GM18870 (cell line): Measurements from ENCODE around the gene SHH.

Source experiments
- ATAC-seq: cut with Tn5 transposase; IDR thresholded peaks from one replicate; pipeline ENCODE4 v1.9.1; 2021; ENCODE audit warnings: moderate library complexity; ENCODE audit not compliant: unreplicated experiment

The SHH gene

DNA sequence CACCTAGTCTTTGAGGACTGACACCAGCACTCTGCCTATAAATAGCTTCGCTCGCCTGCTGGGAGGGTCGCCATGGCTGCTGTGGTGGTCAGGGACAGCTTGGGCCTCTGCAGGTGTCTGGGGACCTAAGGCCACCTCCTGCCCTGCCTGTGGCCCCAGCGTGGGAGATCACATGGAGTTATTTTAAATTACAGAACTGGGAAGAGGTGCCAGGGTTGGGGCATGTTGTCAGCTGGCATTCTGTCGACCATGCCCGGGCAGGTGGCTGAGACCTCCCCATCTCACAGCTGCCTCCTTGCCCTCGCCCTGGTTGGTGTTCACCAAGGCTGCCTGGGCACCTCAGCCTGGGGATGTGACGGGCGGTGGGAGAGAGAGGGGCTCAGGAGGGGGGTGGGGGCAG is 18.1 kb downstream of the SHH start:
- no peak for ATAC-seq

DNA sequence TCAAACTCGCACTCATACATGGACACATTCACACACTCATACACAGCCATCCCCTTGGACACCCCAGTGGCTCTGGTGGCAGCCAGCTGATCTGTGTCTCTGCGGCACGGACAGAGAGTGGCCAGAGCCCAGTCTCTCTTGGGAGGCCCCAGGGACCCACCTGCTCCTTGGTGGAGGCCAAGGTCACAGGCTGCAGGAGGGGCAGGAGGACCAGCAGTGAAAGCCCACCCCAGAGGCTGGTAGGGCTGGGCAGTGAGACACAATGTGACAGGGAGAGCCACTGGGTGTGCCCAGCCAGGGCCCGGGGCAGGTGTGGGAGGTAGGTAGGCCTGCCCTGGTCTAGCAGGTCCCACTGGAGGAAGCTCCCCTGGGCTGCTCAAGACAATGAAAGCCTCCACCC is 18.5 kb downstream of the SHH start:
- ATAC-seq, result no peak

DNA sequence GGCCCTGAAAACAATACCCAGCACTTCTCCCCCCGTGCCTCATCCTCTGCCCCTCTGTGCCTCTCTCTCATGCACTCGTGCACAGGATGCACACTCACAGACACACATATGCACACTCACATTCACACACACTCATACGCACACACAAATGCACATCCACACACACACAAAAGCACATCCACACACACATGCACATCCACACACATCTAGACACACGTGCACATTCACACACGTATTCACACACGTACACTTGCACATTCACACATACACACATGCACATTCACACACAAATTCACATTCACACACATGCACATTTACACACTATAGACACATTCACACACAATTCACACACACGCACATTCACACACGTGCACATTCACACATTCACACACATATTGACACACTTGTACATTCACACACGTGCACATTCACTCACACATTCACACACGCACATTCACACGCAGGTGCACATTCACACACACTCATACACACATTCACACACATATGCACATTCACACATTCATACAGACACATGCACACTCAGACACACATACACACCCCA is 19.2 kb downstream of the SHH start:
- no peak for ATAC-seq

DNA sequence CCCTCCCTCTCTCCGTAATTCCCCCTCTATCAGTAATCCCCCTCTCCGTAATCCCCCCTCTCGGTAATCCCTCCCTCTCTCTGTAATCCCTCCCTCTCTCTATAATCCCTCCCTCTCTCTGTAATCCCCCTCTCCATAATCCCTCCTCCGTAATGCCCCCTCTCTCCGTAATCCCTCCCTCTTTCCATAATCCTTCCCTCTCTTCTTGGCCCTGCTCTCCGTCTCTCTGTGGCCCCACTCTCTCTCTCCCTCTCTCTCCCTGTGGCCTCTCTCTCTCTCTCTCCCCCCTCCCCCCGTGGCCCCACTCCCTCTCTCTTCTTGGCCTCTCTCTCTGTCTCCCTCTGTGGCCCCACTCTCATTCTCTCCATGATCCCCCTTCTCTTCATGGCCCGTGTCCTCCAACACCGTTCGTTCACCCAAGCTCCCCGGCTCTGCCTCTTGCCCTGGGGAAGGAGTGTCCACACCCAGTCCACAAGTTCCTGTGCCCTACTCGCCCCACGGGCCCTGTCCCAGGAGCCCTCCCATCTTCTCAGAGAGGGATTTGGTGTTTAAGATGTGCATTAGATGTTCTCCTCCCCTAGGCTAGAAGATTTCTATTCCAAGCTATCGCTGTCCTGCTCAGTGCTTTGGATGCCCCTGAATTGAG is 19.8 kb downstream of the SHH start:
- ATAC-seq, result no peak

DNA sequence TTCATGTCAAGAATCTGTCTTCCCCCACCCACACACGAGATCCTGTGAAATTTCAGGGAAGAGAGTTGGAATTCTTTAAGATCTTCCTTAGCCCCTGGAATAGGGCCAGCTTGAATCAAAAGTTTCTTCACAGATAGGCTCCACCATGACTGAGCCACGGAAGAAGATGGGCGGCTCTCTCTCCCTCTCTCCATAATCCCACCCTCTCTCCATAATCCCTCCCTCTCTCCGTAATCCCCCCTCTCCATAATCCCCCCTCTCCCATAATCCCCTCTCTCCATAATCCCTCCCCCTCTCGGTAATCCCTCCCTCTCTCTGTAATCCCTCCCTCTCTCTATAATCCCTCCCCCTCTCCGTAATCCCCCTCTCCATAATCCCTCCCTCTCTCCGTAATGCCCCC is 20.4 kb downstream of the SHH start:
- no peak for ATAC-seq

DNA sequence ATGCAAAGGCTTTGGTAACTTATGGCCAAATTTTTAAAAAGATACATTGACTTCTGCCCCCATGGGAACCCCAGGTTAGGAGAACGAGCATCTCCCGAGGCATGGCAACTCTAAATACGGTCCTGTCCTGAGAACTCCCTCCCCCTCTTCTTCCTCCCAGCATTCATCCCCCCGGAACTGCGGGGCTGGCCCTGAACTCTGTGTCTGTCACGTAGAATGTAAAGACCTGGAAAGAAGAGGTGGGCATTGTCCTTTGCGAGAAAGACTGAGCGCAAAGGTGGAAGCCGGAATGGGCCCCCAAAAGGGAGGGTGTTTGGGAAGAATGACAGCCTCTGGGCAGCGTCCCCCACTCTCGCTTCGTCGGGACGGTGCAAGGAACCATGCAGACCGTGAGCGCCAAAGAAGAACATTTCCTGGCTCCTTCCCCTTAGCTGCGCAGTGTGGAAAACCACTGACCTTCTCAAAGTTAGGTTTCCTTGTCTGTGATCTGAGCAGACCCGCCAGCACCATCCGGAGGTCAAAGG is 21.0 kb downstream of the SHH start:
- ATAC-seq, result no peak

DNA sequence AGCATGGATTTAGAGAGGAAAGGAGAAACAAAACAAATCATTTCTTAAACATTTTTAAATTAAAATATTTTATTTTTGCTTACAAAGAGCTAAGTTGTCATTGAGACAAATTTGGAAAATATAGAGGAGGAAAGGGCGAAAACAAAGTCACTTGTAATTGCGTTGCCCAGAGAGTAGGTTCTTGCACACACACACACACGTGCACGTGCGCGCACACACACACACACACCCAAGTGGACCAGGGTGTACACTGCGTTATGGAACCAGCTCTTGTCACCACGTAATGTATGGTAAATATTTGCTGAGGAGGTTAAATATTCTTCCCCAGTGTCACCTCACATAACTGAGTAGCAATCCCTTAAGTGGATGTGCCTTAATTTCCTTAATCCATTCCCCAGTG is 21.6 kb downstream of the SHH start:
- ATAC-seq, result no peak

DNA sequence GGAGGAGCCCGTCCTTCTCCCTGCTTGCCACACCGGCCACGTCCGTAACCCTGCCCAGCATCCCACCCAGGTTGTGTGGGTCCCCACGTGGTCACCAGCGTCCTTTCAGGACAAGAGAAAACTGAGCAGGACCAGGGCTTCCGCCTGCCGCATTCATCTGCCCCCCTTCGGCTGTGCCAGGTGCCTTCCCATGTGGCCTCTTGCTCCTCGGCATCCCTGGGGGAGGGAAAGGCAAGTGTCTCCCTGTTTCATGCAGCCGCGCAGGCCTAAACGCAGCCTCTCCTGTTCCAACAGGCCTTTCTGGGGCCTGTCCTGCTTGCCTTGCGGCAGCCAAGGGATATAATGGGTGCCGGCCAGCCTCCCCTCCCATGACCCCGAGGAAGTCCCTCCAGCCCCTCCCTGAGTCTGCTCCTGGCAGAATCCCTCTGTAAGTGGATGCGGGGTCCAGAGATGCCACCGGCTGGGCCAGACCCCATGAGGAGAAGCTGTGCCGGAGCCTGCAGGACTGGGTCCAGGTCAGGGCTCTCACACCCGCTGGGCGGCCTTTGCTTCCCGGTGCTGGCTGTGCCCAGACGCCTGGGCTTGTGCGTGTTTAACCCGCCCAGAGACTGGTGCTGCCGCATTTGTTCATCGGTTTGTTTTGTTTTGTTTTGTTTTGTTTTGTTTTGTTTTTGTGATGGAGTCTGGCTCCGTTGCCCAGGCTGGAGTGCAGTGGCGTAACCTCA is 23.1 kb downstream of the SHH start:
- ATAC-seq, result no peak

DNA sequence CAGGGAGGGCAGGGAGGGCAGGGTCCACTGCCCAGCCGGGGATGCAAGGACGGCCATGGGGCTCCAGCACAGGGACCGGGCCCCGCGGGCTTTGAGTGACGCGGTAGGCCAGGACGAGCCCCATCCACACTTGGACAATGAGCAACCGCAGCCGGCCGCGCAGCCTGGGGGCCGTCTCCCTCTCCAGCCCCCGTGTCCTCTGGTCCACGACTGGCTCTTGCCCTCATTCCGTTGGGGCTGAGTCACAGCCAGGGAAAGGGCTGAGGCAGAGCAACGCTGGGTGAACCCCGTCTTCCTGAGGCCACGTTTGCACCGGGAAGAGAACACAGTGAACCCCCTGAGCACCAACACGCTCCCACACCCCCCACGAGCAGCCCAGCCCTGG is 23.7 kb downstream of the SHH start:
- ATAC-seq, result no peak

DNA sequence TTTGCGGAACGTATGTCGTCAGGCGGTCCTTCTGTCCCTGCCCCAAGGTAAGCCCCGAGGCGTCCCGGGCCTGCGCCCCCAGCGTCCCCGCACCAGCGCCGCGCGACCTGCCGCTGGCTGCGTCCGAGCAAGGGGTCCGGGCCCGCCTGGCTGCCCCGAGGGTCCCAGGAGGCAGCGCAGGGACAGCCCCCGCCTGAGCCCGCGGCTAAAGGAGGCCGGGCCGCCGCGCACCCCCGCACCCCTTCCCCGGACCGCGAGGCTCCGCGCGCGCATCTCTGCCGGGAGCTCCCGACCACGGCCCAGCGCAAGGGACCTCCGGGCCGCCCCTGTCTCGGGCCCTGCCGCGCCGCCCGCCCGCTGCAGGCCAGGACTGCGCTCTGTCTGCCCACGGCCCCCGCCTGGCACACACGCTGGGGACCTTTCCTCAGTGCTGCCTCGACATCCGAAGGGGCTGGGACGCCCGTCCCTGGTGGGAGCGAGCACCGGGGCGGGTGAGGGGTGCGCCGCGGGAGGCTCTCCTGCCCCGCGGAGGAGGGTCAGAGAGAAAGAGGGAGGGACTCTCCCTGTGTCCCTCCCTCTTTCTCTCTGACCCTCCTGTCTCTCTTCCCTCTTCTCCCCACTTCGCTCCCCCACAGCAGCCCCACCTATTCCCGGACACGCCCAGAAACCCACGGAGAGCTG is 25.0 kb downstream of the SHH start:
- no peak for ATAC-seq

DNA sequence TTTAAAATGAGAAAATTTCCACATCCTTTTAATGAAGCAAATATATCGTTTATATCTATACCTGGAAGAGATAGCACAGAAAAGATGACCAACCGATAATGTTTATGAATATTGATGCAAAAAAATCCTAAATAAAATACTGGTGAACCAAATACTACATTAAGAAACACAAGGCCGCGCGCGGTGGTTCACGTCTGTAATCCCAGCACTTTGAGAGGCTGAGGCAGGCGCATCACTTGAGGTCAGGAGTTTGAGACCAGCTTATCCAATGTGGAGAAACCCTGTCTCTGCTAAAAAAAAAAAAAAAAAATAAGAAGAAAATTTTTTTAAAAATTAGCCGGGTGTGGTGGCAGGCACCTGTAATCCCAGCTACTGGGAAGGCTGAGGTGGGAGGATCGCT is 25.8 kb downstream of the SHH start:
- ATAC-seq, result no peak

DNA sequence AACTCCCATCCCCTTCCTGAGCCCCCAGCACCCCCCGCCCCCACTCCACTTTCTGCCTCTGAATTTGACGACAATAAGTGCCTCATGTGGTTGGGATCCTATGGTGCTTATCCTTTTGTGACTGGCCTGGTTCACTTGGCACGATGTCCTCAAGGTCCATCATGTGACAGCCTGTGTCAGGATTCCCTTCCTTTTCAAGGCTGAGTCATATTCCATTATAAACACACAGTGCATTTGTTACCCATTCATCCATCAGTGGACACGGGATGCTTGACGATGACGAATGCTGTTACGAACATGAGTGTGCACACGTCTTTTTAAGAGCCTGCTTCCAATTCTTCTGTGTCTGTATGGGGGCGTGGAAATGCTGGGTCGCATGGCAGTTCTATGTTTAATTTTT is 26.7 kb downstream of the SHH start:
- no peak for ATAC-seq

DNA sequence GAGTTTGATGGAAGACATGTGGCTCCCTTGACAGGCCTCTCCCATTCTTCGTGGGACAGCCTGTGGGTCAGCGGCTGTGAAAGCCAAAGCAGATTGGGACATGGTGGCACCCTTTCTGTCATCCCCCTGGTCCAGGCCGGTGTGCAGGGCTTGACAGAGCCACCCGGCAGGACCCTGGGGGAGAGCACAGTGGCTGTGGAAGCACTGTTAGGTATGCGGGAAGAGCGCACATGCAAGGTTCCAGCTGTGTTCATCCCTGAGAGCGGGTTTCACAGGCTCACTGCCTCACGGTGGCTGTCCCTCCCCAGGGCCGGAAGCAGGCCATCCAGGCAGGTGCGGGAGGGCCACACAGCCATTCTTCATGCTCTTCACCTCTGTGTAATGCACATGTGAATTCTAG is 29.8 kb downstream of the SHH start:
- no peak for ATAC-seq

DNA sequence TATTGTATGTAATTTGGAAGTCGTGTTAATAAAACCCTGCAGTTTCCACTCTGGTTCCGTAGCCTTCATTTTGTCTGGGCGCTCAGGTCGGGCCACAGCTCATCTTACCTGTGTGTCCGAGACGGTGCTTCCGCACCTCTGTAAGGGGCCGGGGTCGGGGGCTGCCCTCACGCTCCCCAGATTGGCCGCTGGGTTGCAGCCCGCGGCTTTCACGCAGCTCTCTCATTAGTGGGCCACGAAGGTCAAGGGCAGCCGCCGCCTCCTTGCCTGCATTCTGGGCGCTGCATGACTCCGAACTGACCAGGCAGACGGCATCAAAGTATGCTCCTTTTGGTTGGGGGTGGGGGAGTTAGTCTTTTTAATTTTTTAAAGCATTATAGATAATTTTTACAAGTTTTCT is 30.8 kb downstream of the SHH start:
- no peak for ATAC-seq

DNA sequence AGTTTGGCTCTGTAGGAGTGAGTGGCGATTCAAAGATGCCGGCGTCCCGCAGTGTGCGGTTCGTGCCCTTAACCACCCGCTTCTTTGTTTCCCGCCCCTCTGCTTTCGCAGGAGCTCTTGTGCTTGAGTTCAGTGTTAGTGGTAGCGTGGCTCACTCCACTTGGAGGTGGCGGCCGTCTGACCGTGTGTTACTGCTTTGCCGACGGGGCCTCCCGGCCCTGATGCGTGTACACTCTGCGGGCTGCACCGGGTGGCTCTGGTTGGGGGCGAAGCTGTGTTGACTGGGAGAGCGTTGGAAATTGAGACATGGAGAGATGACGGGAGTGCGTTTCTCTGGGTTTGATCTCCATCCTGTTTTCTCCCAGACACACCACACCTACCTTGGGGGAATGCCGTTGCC is 31.4 kb downstream of the SHH start:
- no peak for ATAC-seq

DNA sequence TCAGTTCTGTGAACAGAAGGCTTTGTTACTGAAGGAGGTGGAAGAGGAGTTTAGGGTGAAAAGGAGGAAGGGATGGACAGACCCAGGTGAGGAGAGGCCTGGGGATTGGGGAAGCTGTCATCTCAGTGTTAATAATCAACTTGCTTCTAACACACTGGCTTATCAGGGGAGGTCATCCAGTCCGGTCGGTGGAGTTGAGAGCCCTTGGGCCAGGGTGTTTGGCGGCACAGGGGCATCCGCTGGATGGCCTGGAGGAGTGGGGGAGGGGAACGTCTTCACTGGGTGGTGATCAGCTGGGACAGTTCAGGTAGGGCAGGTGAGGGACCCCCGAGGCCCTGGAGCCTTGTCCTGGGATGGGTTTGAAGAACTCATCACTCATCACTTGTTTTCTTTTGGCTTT is 33.9 kb downstream of the SHH start:
- no peak for ATAC-seq

DNA sequence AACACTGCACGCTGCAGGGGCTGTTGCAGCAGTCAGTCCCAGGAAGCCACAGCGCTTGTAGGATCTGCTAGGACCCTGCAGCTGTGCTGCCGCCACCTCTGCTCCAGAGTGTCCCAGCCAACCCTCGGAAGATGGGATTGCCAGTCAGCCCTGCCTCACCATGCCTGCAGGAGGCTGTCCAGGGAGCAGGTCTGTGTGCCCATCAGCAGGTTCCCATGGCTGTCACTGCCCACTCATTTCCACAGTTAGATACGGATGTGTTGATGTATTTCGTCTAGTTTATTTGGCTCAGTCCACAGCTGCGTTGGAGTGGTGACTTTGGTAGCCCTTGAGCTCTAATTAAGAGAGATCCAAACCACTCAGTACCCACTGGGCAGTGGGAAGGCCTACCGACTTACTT is 35.7 kb downstream of the SHH start:
- ATAC-seq, result no peak

DNA sequence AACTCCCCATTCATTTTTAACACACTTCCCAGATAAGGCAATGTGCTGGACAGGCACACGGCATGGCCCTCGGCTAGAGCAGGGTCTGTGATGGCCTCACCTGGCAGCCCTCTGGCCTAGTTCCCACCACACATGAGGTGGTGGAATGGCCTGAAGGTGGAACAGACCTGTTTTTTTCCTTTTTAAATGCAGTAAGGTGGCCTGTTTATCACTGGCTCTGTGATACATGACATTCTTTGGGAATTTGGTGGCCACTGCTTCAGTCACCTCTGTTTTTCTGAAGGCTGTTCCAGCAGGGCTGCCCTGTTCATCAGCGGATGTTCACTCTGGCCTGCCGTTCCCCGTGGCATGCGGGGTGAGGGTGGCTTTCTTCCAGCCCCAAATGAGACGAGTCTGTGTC is 36.6 kb downstream of the SHH start:
- ATAC-seq, result no peak

DNA sequence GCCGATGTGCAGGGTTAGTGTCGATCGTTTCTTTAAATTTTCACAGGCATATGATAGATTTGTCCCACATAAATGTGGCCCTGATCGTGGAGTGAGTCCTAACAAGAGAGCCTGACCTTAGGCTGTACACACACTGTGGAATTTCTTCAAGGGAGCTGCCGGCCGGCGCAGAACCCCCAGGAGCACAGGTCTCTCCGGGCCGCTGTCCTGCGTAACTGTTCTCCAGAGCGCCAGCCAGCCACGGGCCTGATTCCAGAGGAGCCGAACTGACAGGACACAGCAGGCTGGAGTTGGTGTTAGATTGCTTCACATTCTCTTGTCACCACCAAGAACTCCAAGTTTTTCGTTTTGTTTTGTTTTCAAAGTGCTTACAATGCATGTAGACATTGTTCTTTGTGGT is 37.3 kb downstream of the SHH start:
- ATAC-seq, result no peak

DNA sequence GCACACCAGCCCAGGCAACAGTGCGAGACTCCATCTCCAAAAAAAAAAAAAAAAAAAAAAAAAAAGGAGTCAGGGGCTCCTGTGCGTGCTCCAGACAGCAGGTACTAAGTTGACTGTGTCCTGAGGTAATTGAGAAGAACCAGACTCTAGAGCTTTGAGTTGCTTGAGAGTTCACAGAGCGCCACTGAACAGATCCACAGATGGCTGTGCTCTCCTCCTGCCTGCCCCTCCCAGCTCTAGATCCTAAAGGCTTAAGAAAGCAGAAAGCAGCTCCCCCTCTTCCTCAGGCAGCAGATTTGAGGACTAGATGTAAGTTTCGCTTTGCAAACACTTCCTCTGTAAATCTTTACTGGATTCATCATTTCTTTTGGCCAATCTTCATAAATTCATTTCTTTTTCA is 38.7 kb downstream of the SHH start:
- ATAC-seq, result no peak

DNA sequence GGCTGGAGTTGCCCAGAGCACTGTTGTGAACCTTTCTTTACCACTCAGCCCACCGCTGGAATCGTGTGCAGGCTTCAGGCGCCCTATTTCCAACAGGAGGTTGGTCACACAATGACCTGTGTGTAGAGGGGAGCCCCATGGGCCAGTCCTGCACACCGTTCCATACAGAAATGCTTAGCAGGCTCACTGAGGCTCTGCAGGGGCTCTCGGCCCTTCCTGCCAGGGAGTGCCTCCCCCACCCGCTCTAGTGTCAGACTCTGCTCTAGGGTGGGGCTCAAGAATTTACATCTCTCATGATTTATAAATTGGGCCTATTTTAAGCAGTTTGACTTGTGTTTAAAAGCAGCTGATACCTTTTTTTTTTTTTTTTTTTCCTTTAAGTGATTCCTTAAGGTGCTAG is 42.0 kb downstream of the SHH start:
- no peak for ATAC-seq

DNA sequence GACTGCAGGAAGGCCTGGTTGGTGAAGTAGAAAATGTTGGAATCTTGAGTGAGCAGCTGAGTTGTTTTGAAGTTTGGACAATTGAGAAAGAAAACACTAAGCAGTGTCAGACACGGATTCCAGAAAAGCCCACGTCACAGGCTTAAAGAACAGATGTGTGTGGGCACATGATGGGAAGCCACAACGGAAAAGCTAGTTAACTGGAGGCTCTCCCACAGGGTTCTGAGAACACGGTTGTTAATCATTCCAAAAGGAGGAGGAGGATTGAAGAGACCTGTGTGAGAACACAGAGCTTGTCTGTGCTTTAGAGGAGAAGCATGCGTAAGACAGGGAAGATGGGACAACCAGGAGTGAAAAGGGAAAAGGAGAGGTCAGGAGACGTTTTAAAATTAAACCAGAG is 42.6 kb downstream of the SHH start:
- no peak for ATAC-seq
